UCSD-AML1 (cell line): Measurements from ENCODE around the gene STK10.

Experiments
- DNase-seq: peaks from one replicate; lab custom pipeline; 2025; ENCODE audit not compliant: unreplicated experiment; lab: John Stamatoyannopoulos, UW

Gene STK10

DNA sequence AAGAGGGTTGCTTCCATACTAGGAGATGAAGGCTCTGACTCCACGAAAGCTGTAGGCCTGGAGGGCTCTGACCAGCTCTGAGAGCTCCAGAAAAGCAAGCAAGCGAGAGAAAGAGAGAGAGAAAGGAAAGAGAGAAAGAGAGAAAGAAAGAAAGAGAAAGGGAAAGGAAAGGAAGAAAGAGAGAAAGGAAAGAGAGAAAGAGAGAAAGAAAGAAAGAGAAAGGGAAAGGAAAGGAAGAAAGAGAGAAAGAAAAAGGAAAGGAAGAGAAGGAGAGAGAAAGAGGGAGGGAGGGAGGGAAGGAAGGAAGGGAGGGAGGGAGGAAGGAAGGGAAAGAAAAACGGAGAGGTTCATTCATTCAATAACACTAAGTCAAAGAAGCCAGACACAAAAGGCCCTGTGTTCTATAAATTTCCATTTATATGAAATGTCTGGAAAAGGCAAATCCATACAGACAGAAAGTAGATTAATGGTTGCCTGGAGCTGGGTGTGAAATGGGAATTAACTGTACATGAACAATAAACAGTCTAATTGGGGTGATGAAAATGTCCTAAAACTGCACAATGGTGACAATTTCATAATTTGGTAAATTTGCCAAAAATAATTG, 1.8 kb upstream of the STK10 start:
- no peak for DNase-seq

DNA sequence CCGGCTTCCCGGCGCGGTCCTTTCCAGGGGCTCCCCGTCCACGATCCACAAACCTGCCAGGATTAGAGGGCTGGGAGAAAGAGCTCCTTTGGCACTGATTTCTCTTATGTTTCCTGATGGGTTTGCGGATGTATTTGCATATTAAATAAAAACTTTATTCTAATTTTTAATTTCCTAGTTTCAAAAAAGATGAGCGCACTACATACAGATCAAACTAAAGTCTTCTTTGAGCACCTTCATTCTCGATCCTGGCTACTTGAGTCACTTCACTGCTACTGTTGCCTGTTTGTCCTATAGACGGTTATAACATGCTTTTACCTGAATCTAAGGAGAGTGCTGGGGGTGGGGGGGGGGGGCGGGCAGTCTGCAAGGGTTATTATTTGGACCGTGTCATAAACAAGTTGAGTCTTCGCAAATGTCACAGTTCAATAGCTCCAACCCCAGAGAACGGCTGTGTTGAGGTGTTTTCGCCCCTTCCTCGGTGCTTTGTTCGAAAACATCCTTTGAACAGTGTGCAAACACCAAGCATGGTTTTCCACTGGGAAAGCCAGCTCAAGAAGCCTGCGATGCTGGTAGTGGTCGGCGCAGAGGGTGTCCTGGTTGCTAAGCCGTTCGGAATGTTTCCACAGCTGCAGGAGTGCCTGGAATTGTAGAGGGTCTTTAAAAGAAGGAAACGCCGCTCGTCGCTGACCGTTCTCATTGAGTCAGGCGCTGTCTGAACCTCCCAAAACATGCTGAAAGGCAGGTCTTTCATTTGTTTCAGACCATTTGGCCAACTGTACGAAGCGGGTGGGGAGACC, 1.1 kb upstream of the STK10 start:
- no peak for DNase-seq

DNA sequence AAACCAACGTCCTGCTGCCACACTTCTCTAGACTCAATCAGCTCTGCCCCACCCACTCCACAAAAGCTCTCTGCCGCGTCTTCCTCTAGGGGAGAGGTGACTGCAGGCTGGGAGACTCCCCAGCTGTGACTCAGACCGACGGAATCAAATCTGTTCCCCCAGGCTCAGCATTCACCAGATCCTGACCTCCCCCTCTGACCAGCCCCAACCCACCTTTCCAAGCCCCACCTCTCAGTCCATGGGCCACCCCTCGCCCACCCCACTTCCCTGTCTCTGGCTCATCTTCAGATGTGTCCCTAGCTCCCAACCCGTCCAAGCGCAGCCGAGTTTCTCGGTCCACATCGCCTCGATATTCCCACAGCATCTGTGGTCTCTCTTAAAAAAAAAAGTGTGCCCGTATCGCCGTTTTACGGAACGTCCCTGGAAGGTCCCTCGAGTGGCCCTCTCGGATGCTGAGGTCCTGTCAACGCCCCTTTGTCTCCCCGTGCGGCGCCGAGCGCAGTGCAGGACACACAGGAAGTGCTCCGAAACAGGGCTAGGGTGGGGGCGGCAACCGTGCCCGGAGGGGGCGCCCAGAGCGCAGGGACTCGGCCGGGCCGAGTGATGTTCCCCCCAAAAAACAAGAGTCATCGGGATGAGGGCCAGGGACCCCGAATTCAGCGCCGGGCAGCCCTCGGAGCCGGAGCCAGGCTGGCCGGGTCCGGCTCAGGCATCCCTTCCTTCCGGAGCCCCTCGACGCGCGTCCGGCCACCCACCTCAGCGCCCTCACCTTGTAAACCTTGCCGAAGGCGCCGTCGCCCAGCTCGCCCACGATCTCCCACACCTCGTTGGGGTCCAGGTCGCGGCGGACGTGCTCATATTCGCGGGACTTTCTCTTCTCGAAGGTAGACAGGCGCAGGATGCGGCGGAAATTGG, 649 bp downstream of the STK10 start:
- DNase-seq = peak; percentile 64

DNA sequence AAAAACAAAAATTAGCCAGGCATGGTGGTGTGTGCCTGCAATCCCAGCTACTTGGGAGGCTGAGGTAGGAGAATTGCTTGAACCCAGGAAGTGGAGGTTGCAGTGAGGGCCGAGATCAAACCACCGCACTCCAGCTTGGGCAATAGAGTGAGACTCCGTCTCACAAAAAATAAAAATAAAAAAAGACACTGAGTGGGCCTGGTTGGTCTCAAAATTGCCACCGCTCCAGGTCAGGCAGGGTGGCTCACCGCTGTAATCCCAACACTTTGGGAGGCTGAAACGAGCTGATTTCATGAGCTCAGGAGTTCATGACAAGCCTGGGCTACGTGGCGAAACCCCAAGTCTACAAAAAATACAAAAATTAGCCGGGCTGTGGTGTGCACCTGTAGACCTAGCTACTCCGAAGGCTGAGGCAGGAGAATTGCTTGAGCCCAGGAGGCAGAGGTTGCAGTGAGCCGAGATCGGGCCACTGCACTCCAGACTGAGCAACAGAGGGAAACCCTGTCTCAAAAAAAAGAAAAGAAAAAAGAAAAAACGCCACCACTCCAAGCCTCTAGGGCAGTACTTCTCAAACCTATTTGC, 1.8 kb downstream of the STK10 start:
- DNase-seq = no peak

DNA sequence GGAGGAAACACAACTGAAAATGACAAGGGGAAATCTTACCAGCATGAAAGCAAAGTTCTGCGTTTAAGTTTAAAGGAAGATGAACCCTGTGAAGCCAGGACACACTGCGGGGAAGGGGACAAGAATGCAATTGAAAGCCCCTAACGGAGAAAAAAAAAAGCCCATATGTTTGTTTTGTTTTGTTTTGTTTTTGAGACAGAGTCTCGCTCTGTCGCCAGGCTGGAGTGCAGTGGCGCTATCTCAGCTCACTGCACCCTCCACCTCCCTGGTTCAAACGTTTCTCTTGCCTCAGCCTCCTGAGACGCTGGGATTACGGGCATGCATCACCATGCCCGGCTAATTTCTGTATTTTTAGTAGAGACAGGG, 2.9 kb downstream of the STK10 start:
- DNase-seq = no peak

DNA sequence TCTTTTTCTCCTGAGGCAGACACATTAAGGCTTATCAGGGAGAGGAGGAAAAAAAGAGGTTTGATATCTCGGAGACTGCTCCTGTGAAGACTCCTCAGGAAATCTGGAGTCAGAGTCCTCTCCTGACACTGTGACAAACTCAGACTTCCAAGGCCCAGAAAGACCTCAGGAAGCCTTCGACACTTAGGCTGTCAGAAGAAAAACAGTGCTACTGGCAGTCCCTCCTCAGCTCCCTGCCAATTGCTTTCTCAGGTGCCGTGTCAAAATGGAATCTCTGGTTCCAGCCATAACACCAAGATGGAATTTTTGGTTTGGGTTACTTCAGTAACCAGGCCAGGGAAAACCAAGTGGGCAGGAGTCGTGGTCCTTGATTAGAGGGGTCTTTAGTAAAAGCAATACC, 4.1 kb downstream of the STK10 start:
- DNase-seq = no peak

DNA sequence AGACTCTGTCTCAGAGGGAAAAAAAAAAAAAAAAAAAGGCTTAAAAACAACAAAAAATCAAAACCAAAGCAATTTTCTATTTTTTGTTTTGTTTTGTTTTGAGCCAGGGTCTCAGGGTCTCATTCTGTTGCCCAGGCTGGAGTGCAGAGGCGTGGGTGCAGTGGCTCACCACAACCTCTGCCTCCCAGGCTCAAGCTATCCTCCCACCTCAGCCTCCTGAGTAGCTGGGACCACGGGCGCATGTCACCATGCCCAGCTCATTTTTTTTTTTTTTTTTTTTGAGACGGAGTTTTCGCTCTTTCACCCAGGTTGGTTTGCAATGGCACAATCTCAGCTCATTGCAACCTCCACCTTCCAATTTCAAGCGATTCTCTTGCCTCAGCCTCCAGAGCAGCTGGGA, 5.7 kb downstream of the STK10 start:
- DNase-seq = no peak

DNA sequence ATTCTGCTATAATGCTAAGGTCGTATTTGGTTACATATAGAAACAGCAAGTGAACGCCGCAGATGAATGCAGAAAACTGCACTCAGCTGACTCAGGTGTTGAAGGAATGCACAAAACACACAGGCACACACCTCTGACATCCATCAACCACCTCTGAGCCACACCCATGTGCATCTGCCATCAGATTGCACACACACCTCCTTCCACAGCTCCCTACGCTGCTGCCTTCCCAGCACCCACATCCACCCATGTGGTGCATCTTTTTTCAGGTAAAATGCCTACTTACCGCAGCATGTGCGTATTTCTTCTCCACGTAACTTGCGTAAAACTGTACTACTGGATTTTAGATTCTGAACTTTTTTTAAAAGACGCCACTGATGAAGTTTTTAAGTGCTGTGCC, 7.1 kb downstream of the STK10 start:
- DNase-seq = no peak

DNA sequence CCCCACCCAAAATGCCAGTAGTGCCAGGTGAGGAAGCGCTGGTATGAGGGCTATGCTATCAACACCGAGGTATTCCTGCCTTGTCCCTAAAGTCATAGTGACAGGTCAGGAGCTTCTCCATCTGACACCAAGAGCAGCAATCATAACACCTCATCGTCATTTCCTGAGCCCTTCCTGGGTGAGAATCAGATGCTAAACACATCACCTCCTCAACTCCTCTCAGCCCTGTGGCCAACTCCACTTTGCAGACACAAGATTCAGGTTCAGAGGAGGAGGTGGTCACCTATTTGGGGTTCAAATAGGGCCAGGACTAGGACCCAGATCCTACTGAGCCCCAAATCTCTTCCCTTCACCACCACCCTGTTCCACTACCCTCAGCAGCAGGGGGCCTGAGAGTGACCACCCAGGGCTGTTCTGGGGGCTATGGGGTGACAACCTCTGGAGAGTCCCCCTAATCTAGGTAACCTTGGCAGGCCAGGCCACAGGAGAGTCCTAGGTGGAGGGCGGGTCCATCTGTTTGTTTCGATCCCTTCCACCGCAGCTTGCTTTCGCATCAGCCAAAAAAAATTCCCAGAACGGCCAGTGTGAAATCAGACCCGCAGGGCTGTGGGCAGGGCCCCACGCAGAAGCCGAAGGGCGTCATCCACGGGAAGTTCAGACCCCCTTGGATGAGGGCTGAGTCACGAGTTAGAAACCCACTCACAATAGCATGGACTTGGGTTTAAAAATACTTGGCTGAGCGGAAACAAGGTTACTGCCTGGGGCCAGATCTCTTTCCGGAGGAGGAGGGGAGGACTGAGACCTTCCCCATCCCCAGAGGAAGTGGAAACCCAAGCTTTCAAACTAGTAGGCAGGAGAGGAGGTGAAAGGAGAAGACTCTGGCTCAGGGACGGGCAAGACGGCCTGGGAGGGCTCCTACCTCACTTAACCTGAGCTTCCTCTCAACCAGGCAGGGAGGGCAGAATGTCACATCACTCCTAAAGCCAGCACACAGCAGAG, 8.7 kb downstream of the STK10 start:
- peak; percentile 78 for DNase-seq

DNA sequence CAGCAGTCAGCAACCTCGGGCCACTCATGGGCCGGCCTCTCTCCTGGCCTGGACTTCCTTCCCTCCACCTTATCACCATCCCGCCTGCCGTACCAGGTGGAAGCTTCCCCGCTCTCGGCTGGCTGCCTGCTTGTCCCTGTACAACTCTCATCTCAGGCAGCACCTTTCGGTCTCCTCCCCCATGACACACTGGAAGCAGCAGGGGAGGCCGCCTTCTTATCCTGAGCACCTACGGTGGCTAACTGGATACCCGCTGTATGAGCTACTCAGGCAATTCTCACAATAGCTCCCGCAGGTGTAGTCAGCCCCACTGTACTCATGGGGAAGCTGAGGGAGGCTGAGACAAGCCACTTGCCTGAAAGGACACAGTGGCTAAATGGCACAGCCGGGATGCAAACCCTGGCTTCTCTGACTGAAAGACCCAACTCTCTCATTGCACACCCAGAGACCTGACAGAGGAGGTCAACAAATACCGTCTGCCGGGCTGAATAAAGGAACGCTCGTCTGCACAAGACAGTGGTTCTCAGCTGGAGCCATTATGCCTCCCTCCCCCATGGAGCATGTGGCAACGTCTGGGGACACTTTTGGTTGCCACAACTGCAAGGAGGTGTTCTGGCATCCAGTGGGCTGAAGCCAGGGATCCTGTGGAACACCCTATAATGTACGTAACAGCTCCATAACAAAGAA, 9.6 kb downstream of the STK10 start:
- DNase-seq = peak; percentile 45

DNA sequence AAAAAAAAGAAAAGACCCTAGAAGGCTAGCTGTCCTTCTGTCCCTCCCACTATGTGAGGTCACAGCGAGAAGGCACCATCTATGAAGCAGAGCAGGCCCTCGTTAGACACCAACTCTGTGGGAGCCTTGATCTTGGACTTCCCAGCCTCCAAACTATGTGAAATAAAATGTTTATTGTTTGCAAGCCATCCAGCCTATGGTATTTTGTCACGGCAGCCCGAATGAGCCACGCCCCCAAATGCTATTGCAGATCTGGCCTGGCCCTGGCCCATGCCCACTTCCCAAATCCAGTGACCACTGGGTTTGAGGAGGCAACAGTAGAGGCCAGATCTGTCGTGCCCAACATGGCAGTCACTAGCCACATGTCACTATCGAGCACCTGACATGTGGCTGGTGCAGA, 10.8 kb downstream of the STK10 start:
- DNase-seq = no peak

DNA sequence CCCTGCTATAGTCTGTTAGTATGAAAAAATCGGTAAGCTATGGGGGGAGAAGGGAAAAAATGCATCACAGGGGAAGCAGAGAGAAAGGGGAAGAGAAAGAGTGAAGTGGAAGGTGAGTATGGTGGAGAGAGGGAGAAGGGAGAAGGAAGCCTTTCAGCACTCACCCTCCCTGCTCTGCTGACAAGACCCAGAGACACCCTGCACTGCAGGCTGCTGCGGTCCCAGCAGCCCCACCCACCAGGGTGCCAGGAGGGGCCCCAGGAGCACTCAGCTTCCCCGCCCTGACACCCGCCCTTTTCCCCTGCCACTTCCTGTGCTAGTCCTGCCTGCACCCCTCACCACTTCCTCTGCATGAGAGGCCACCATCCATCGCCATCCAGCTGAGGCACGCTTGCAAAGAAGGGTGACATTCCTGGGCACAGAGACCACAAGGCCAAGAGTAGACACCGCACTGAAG, 12.7 kb downstream of the STK10 start:
- DNase-seq = peak; percentile 93

DNA sequence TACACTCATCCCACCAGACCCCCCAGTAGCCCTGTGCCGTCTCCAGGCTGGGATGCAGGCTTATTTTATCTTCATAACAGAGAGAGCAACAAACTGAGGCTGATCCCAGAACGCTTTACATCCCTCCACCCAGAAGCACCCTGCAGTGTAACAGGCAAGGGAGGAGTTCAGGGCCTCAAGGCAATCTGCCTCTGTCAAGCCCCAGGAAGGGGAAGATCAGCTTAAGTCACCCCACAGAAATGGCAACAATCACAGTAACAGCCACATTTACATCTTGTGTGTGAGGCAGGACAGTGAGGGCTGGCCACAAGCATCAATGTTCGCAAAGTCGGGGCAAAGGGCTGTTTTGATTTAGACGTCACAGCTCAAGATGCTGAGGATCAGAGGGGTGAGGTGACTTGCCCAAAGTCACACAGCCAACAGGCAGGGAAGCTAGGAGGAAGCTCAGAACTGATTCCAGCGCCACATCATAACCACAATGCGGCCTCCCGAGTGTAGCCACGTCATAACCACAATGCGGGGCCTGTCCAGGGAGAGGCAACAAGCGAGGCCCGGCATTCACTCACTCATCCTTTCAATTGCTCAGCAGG, 14.4 kb downstream of the STK10 start:
- DNase-seq = peak; percentile 33

DNA sequence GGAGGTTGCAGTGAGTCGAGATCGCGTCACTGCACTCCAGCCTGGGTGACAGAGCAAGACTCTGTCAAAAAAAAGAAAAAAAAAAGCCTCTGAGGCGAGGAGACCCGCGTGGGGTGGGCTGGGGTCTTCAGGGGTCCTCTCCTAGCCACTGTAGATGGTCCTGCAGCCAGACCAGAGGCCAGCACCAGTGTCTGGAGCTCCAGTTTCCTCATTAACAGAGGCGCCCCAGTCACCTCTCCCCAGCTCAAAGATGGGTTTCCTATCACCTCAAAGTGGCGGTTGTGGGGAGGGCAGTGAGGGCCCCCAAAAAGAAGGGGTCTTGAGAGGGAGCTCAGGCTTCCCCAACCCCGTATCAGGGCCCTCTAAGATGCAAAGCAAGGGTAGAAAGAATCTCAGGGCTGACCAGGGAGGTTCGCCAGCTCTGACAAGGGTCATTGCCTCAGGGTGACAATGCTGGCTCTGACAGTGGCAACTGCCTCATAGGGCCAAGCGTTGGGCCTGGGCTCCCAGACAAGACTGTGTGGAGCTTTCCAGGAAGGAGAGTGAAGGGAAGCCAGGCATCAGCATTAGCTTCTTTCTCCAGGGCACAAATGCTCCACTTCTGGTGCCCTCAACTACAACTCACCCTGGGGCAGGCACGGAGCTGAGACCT, 15.0 kb downstream of the STK10 start:
- no peak for DNase-seq

DNA sequence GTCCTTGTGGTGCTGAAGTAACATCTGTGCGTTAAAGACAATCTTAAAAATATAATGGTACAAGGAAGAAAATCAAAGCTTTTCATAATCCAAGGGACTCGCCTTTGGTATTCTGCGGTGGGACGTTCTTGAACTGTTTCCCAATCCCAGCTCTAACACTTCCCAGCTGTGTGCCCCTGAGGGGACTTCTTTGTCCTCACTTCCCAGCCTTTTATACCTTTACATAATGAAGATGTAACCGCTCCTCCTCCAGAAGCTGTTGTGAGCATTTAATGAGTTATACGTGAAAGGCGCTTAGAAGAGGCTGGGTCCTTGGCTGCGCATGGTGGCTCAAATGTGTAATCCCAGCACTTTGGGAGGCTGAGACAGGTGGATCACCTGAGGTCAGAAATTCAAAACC, 16.9 kb downstream of the STK10 start:
- DNase-seq = no peak

DNA sequence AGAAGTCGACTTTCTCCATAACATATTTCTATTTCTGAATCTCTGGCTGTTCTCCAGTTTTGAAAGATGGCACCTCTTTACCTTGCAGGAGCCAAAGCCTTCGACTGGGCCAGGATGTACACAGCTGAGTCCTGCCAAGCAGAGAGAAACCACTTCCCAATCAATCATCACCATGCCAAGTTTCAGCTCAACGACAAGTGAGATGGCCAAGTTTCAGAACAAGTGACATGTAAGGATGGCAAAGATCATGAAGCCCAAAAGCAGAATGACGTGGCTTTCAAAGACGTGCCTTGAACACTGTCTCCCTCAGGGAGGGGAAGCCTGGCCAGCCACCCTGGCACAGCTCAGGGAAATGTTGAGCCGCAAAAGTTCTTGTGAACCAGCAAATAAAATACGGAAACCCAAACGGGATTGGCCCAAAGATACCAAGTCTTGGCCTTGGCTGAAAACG, 17.7 kb downstream of the STK10 start:
- no peak for DNase-seq

DNA sequence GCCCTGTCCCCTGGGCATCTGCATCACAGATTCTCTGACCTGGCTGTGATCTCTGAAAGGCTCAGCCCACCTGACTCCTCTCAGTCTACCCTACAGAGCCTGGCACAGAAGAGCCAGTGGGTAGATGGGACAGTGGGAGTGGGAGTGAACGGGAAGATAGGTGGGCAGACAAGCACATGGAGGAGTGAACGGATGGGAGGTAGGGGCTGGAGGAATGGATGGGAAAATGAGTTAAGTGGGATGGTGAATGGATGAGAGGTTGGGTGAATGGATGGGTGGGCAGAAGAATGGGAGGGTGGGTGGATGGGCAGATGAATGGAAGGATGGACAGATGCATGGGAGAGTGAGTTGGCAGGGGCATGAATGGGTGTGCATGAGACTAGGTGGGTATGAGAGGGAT, 18.8 kb downstream of the STK10 start:
- DNase-seq = no peak

DNA sequence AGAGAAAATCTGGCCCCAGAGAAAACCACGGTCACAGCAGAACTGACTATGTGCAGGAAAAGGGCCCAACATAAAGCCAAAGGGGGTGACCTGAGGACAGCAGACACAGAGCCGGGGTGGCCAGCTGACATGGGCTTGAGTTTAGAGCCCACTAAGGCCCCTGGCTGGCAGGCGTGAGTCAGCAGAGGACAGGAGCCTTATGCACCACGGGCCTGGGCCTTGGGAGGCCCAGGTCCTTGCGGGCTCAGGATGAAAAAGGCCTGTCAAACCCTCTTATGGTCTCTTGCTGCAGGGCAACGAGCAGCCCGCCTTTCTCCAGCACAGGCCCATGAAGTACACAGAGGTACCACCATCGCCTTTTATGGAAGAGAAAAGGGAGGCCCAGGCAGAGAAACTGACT, 19.7 kb downstream of the STK10 start:
- DNase-seq = no peak

DNA sequence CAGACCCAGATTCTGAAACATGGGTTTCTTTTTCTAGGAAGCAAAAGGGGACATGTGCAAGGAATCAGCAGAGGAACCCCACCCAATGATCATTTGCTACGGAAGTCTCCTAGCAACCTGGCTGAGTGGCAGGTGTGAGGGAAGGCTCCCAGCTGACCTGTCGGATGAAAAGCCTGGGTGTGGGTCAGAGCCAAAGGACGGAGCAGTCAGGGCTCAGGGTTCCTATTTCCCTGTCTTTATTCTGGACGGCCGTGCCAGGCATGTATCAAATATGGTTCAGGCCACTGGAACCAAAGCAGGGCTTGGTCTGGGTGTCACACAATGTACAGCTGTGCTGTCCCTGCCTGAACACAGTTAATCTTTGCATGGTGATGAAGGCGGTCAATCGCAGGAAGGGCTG, 20.1 kb downstream of the STK10 start:
- DNase-seq = no peak
